ENCODE data around the gene CEACAM16.

The CEACAM16 gene

GRCh38 chr19:44698492-44699201 lies at the start of gene CEACAM16:
CEACAM16 (plus strand) TSS chr19:44699151; CDS start chr19:44701457, 2,306 bp downstream.
- Histone ChIP-seq H3K27me3 (ENCODE audit: control insufficient read depth in 1 of 2, insufficient read depth in 2 of 2, low read length in 2 of 2) (peaks cover 3 to 12% of the 10 kb centered on the region in 2 donors), H3K27ac (ENCODE audit: low read length) (no peak within 1 kb of the TSS), H3K4me3 (ENCODE audit: low read length in 2 of 2) (no peak within 1 kb of the TSS), H3K9me3 (ENCODE audit: control insufficient read depth in 2 of 2, low read length in 2 of 2) (no peaks in the 10 kb centered on the region), H3K4me1 (ENCODE audit: control insufficient read depth, insufficient read depth, low read length) (no peaks in the 10 kb centered on the region), H3K9ac (ENCODE audit: low read length in 2 of 2) (no peak within 1 kb of the TSS), H3K36me3 (ENCODE audit: control insufficient read depth in 2 of 2, insufficient read depth in 2 of 2, low read length in 2 of 2) (no peaks in the 10 kb centered on the region)

GRCh38 chr19:44649578-44650145 lies 49.3 kb upstream of the CEACAM16 start:
- no peak overlapping the region for H3K9ac ChIP-seq (ENCODE audit: low read length in 2 of 2)
- H3K4me1 ChIP-seq (ENCODE audit: control insufficient read depth, insufficient read depth, low read length): peaks cover 9% of the 10 kb centered on the region
- no peaks in the 10 kb centered on the region for H3K9me3 ChIP-seq (ENCODE audit: control insufficient read depth in 2 of 2, low read length in 2 of 2)
- no peak overlapping the region for H3K27ac ChIP-seq (ENCODE audit: low read length)
- no peak overlapping the region for H3K4me3 ChIP-seq (ENCODE audit: low read length in 2 of 2)
- no peaks in the 10 kb centered on the region for H3K27me3 ChIP-seq (ENCODE audit: control insufficient read depth in 1 of 2, insufficient read depth in 2 of 2, low read length in 2 of 2)
- peaks cover 36 to 40% of the 10 kb centered on the region in 2 donors for H3K36me3 ChIP-seq (ENCODE audit: control insufficient read depth in 2 of 2, insufficient read depth in 2 of 2, low read length in 2 of 2)

DNA sequence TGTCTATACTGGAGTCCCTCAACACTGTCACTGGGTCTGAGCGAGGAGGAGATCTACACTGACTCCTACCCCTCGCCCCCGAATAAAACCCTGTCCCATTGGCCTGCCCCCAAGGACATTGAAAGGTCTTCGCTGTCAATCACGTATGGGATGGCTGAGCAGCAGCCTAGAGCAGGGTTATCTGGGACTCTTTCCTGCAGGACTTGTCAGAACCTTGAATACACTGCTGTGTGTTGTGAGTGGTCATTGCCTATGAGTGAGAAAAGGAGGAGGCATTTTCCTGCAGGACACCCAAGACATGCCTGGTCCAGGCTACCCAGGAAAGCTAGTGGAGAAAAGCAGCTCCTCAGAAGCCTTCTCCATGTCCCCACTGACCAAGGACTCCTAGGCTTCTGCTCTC lies 45.6 kb upstream of the CEACAM16 start:
- H3K9me3 ChIP-seq (ENCODE audit: control insufficient read depth in 2 of 2, low read length in 2 of 2): no peaks in the 10 kb centered on the region
- H3K36me3 ChIP-seq (ENCODE audit: control insufficient read depth in 2 of 2, insufficient read depth in 2 of 2, low read length in 2 of 2): peaks cover 42 to 43% of the 10 kb centered on the region in 2 donors
- H3K27ac ChIP-seq (ENCODE audit: low read length): no peak overlapping the region
- H3K27me3 ChIP-seq (ENCODE audit: control insufficient read depth in 1 of 2, insufficient read depth in 2 of 2, low read length in 2 of 2): no peaks in the 10 kb centered on the region
- peaks cover 6% of the 10 kb centered on the region for H3K4me1 ChIP-seq (ENCODE audit: control insufficient read depth, insufficient read depth, low read length)
- H3K4me3 ChIP-seq (ENCODE audit: low read length in 2 of 2): no peak overlapping the region
- H3K9ac ChIP-seq (ENCODE audit: low read length in 2 of 2): no peak overlapping the region

DNA sequence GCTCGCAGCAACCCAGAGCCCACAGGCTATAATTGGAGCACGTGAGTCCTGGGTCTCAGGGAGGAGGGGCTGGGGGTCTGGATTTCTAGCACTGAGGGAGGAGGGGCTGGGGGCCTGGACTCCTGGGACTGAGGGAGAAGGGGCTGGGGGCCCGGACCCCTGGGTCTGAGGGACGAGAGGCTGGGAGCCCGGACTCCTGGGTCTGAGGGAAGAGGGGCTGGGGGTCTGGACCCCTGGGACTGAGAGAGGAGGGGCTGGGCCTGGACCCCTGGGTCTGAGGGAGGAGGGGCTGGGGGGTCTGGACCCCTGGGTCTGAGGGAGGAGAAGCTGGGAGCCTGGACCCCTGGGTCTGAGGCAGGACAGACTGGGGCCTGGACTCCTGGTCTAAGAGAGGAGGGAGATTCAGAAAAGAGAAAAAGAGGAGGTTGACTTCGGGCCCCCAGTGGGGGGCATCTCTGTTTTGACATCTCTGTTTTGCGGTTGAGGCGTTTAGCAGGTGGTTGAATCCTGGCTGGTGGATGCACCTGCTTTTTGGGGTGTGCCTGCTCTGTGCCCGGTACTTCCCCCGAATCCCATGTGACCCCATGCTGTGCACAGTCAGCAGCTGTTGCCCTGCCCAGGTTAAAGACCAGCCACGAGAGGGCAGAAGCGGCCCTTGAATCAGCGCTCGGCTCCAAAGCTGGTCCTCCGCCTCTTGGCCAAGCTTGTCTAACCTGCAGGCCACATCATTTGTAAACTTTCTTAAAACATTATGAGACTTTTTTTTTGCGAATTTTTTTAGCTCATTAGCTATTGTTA lies 44.8 kb upstream of the CEACAM16 start:
- H3K27ac ChIP-seq (ENCODE audit: low read length): no peak overlapping the region
- H3K36me3 ChIP-seq (ENCODE audit: control insufficient read depth in 2 of 2, insufficient read depth in 2 of 2, low read length in 2 of 2): peaks cover 44 to 45% of the 10 kb centered on the region in 2 donors
- H3K27me3 ChIP-seq (ENCODE audit: control insufficient read depth in 1 of 2, insufficient read depth in 2 of 2, low read length in 2 of 2): no peaks in the 10 kb centered on the region
- no peak overlapping the region for H3K4me3 ChIP-seq (ENCODE audit: low read length in 2 of 2)
- no peaks in the 10 kb centered on the region for H3K4me1 ChIP-seq (ENCODE audit: control insufficient read depth, insufficient read depth, low read length)
- no peak overlapping the region for H3K9ac ChIP-seq (ENCODE audit: low read length in 2 of 2)
- no peaks in the 10 kb centered on the region for H3K9me3 ChIP-seq (ENCODE audit: control insufficient read depth in 2 of 2, low read length in 2 of 2)

GRCh38 chr19:44657211-44657921 lies 41.6 kb upstream of the CEACAM16 start:
- Histone ChIP-seq H3K36me3 (ENCODE audit: control insufficient read depth in 2 of 2, insufficient read depth in 2 of 2, low read length in 2 of 2) (peaks cover 40 to 48% of the 10 kb centered on the region in 2 donors), H3K27ac (ENCODE audit: low read length) (no peak overlapping the region), H3K9me3 (ENCODE audit: control insufficient read depth in 2 of 2, low read length in 2 of 2) (no peaks in the 10 kb centered on the region), H3K4me3 (ENCODE audit: low read length in 2 of 2) (no peak overlapping the region), H3K27me3 (ENCODE audit: control insufficient read depth in 1 of 2, insufficient read depth in 2 of 2, low read length in 2 of 2) (no peaks in the 10 kb centered on the region), H3K9ac (ENCODE audit: low read length in 2 of 2) (no peak overlapping the region), H3K4me1 (ENCODE audit: control insufficient read depth, insufficient read depth, low read length) (no peaks in the 10 kb centered on the region)

- Histone ChIP-seq H3K36me3 (ENCODE audit: control insufficient read depth in 2 of 2, insufficient read depth in 2 of 2, low read length in 2 of 2) (peaks cover 39 to 46% of the 10 kb centered on the region in 2 donors), H3K4me3 (ENCODE audit: low read length in 2 of 2) (no peak overlapping the region), H3K9ac (ENCODE audit: low read length in 2 of 2) (no peak overlapping the region), H3K27ac (ENCODE audit: low read length) (no peak overlapping the region), H3K27me3 (ENCODE audit: control insufficient read depth in 1 of 2, insufficient read depth in 2 of 2, low read length in 2 of 2) (no peaks in the 10 kb centered on the region), H3K9me3 (ENCODE audit: control insufficient read depth in 2 of 2, low read length in 2 of 2) (no peaks in the 10 kb centered on the region), H3K4me1 (ENCODE audit: control insufficient read depth, insufficient read depth, low read length) (no peaks in the 10 kb centered on the region)
Measured at GRCh38 chr19:44658069-44658733, 40.8 kb upstream of the CEACAM16 start.

DNA sequence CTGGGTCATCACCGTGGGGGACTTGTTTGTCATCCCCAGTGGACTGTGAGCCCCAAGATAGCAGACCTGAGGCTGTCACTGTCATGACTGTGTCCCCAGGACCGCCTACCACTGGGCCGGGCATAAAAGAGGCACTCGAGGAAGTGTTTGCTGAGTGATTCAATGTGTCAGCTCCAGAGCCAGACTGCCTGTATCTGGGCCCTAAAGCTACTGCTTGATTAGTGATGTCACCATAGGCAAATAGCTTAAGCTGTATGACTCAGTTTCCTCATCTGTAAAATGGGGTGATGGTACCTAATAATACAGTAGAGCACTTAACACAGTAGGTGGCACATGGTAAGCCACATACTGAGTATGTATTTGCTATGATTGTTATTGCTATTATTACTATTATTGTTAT lies 38.9 kb upstream of the CEACAM16 start:
- Histone ChIP-seq H3K27me3 (ENCODE audit: control insufficient read depth in 1 of 2, insufficient read depth in 2 of 2, low read length in 2 of 2) (no peaks in the 10 kb centered on the region), H3K36me3 (ENCODE audit: control insufficient read depth in 2 of 2, insufficient read depth in 2 of 2, low read length in 2 of 2) (peaks cover 35 to 41% of the 10 kb centered on the region in 2 donors), H3K9ac (ENCODE audit: low read length in 2 of 2) (no peak overlapping the region), H3K9me3 (ENCODE audit: control insufficient read depth in 2 of 2, low read length in 2 of 2) (no peaks in the 10 kb centered on the region), H3K27ac (ENCODE audit: low read length) (no peak overlapping the region), H3K4me1 (ENCODE audit: control insufficient read depth, insufficient read depth, low read length) (no peaks in the 10 kb centered on the region), H3K4me3 (ENCODE audit: low read length in 2 of 2) (no peak overlapping the region)

GRCh38 chr19:44661205-44661604 lies 37.7 kb upstream of the CEACAM16 start:
- H3K4me3 ChIP-seq (ENCODE audit: low read length in 2 of 2): no peak overlapping the region
- no peaks in the 10 kb centered on the region for H3K9me3 ChIP-seq (ENCODE audit: control insufficient read depth in 2 of 2, low read length in 2 of 2)
- H3K27me3 ChIP-seq (ENCODE audit: control insufficient read depth in 1 of 2, insufficient read depth in 2 of 2, low read length in 2 of 2): no peaks in the 10 kb centered on the region
- peaks cover 31 to 38% of the 10 kb centered on the region in 2 donors for H3K36me3 ChIP-seq (ENCODE audit: control insufficient read depth in 2 of 2, insufficient read depth in 2 of 2, low read length in 2 of 2)
- H3K4me1 ChIP-seq (ENCODE audit: control insufficient read depth, insufficient read depth, low read length): no peaks in the 10 kb centered on the region
- no peak overlapping the region for H3K27ac ChIP-seq (ENCODE audit: low read length)
- no peak overlapping the region for H3K9ac ChIP-seq (ENCODE audit: low read length in 2 of 2)

DNA sequence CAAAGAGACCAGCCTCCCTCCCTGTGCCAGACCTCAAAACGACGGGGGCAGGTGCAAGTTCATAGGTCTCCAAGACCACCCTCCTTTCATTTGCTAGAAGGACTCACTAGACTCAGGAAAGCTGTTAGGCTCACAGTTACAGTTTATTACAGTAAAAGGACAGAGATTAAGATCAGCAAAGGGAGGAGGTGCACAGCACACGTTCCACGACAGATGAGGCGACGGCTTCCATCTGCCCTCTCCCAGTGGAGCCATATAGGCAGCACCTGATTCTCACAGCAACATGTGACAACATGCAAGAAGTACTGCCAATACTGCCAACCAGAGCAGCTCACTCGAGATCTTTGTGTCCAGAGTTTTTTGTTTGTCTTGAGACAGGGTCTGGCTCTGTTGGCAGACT lies 37.0 kb upstream of the CEACAM16 start:
- Histone ChIP-seq H3K36me3 (ENCODE audit: control insufficient read depth in 2 of 2, insufficient read depth in 2 of 2, low read length in 2 of 2) (peaks cover 30 to 36% of the 10 kb centered on the region in 2 donors), H3K27me3 (ENCODE audit: control insufficient read depth in 1 of 2, insufficient read depth in 2 of 2, low read length in 2 of 2) (no peaks in the 10 kb centered on the region), H3K4me3 (ENCODE audit: low read length in 2 of 2) (no peak overlapping the region), H3K4me1 (ENCODE audit: control insufficient read depth, insufficient read depth, low read length) (no peaks in the 10 kb centered on the region), H3K9me3 (ENCODE audit: control insufficient read depth in 2 of 2, low read length in 2 of 2) (no peaks in the 10 kb centered on the region), H3K9ac (ENCODE audit: low read length in 2 of 2) (no peak overlapping the region), H3K27ac (ENCODE audit: low read length) (no peak overlapping the region)
